MV-4-11 (cell line): ENCODE measurements around the gene PCA3.
A peak's percentile ranks its signal among the peaks of the same experiment; 100 is the strongest.

ENCODE experiments used
- DNase-seq: peaks from one replicate; lab custom pipeline; 2025; lab: John Stamatoyannopoulos, UW

Gene PCA3

GRCh38 chr9:76756941-76757673 is 7.1 kb upstream of the PCA3 start:
- no peak for DNase-seq

- DNase-seq = no peak
These were observed 5.8 kb upstream of the PCA3 start for GRCh38 chr9:76758476-76758875.

- peak; percentile 38 for DNase-seq
These were observed 4.5 kb upstream of the PCA3 start for GRCh38 chr9:76759732-76760131.

GRCh38 chr9:76761448-76761847 is 2.8 kb upstream of the PCA3 start:
- no peak for DNase-seq

DNA sequence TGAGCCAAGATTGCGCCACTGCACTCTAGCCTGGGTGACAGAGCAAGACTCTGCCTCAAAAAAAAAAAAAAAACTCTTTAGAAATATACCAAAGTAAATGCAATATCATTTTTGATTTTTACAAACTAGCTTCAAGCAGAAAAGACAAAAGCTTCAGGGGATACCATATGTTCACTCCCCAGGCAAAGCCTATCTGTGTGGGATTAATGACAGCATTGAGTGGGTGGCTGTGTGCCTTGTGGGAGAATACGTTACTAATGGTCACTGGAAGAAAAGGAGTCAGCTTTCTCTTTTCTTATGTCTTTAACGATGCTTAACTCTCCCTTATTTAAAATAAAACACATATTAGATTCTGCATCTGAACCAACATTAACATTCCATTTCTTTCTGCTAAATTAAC is 1.9 kb downstream of the PCA3 start:
- DNase-seq = no peak

GRCh38 chr9:76772686-76773445 is 8.6 kb downstream of the PCA3 start:
- DNase-seq = no peak

DNA sequence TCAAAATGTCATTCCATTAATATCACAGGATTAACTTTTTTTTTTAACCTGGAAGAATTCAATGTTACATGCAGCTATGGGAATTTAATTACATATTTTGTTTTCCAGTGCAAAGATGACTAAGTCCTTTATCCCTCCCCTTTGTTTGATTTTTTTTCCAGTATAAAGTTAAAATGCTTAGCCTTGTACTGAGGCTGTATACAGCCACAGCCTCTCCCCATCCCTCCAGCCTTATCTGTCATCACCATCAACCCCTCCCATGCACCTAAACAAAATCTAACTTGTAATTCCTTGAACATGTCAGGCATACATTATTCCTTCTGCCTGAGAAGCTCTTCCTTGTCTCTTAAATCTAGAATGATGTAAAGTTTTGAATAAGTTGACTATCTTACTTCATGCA is 20.6 kb downstream of the PCA3 start:
- no peak for DNase-seq

DNA sequence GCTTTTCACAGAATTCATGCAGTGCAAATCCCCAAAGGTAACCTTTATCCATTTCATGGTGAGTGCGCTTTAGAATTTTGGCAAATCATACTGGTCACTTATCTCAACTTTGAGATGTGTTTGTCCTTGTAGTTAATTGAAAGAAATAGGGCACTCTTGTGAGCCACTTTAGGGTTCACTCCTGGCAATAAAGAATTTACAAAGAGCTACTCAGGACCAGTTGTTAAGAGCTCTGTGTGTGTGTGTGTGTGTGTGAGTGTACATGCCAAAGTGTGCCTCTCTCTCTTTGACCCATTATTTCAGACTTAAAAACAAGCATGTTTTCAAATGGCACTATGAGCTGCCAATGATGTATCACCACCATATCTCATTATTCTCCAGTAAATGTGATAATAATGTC is 21.3 kb downstream of the PCA3 start:
- no peak for DNase-seq

DNA sequence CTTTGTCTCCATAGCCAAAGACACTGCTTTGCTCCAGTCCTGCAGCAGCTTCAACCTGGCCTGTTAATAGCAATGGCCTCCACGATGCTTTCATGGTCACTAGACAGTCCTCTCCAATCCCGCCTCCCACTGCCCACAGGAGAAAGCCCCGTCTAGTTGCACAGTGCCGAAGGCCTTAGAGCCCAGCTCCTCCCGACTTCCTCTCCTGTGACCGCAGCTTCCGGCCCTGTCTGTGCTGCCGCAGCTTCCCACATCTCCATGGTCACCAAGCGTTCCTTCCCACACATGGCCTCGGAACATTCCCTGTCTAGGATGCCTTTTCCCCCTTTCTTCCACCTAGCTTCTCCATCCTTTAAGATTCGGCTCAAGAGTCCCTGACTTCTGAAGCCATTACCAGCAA is 23.4 kb downstream of the PCA3 start:
- DNase-seq = peak; percentile 8

- no peak for DNase-seq
These were observed 25.6 kb downstream of the PCA3 start for GRCh38 chr9:76789840-76790239.

GRCh38 chr9:76793784-76794431 is 29.7 kb downstream of the PCA3 start:
- no peak for DNase-seq

DNA sequence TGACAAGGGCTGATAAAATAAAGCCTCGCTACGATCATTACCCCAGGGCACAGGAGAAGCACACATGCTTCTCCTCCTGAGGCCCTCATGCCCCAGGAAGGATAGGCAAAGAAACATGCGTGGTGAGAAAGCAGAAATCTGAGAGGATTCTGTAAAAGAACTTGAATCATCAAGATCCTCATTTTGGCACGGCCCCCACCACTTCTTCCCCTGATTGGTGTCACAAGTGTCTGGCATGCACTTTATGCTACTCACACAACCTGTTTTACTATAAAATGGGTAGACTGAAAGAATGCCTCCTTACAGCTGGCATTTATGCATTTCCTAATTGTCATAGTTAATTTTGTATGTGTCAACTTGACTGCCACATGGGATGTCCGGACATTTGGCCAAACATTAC is 32.1 kb downstream of the PCA3 start:
- no peak for DNase-seq

DNA sequence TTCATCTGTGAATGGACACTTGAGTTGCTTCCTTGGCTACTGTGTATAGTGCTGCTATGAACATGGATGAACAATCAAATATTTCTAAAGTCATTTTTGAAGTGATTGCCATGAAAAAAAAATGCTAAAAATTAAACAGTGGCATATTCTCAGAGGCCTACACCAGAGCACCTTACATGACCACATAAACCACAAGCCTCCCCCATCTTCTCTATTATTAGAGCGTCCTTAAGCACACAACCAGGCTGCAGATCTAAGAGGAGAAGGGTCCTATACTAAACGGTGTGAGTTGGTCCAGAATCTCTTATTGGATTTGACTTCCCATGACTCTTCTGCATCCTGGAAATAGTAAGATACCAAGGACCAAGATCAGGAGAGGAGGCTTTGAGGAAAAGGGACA is 34.3 kb downstream of the PCA3 start:
- no peak for DNase-seq

- DNase-seq = no peak
These were observed 35.2 kb downstream of the PCA3 start for GRCh38 chr9:76799473-76799872.

DNA sequence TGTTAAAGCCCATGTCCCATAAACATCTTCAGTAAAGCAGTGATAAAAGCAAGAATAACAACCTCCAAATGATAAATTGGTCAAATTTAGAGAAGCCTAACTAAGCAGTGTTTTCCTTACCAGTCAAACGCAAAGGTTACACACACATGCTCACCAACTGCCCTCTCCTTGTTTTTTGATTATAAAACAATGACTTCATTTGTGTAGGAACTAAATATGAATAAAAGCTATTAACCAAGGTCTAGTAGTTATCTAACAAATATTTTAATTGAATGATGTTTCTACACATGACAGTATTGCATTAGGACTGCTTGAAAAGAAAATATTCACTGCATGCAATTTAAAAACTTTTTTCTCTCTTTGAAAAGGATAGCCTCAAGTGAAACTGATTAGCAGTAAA is 36.7 kb downstream of the PCA3 start:
- DNase-seq = no peak

DNA sequence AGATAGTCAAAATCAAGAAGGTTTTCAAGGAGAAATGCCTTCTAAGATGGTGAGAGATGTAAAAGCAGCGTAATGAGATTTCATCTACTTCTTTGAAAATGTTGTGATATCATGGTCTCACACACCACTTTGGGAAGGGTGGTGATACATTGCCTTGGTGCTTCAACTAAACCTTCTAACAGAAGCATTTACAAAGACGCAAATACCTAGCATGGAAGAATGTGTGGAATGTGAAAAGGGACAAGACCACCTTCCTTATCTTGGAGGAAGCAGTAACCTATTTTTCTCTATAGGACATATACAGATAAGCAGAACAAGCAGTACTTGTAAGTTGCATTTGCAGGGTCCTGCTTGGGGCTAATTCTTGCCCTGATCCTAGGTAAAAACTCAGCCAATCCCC is 38.8 kb downstream of the PCA3 start:
- DNase-seq = no peak

DNA sequence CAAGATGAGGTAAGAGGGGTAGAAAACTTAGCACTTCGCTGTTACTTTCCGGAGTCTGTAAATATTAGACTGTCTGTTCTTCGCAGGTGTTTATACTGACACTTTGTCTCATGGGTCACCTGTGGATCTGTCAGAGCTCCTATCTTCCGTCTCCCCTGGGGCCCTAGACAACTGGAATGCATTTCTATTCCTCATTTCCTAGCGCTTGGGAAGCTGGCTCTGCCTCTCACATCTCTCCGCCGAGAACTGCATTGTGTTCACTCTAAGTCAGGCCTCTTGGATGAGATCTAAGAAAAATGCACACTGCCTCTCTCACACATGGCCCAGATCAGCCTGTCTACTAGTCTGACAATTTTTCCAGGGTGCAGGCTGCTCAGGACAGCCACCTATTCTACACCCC is 39.5 kb downstream of the PCA3 start:
- DNase-seq = no peak

DNA sequence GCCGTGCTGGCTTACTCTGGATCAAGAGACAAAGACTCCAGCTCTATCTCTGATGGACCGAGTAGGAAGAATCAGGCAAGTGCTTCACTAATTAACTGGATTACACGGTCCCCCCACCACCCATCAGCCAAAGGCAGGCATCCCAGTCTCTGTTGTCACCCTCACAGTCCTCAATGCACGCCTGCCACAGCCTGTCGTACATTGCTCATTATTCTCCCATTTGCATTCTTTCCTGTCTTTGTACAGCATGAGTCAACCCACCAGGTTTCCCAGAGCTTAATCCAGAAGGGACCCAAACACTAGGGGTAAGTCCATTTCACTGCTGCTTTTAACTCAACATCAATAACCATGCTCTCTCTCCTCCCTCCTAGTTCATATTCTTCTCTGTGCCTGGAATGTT is 44.4 kb downstream of the PCA3 start:
- DNase-seq = no peak

DNA sequence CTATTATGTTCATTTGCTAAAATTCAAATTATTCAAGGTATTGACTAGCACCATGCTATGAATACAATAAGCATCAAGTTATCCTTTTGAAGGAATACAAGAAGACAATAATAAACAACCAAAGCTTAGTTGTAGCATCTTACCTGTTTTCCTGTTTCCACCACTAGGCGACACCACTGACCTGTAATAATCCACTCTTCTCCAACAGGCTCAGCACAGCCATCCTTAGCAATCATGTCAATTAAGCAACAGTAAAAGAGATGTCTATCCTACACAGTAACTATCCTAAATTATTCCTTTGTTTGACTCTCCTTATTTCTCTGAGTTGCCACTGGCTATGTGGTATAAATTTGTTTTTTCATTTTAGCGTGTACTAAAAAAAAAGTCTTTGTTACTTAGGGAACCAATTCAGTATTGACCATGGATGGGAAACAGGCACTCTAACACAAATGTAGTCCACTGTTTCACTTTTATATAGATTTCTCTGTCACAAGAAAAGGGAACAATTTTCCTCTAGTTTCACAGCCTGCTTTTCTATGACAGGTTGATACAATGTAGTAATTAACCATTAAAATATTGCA is 46.2 kb downstream of the PCA3 start:
- DNase-seq = peak; percentile 8

DNA sequence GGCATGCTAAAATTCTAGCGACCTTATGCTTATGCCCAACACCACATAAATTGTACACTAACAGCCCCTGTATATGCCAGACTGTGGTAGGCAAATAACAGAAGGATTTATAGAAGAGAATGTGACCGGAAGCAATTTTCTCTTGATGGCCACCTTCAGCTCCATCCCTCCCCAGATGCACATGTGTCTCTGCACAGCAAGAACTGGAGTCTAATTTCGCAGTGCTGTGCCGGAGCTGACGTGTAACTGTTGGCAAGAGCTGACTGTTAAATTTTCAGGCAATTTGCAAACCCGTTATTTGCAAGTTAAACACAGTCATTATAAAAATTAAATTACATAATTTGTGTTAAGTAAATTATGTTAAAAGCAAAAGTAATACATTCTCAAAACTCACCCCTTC is 48.4 kb downstream of the PCA3 start:
- no peak for DNase-seq

- no peak for DNase-seq
These were observed 53.3 kb downstream of the PCA3 start for GRCh38 chr9:76817489-76817888.

- no peak for DNase-seq
These were observed 54.0 kb downstream of the PCA3 start for GRCh38 chr9:76818271-76818670.

- DNase-seq = no peak
These were observed 56.2 kb downstream of the PCA3 start for GRCh38 chr9:76820431-76820830.
